RWPE1 (cell line): Measurements from ENCODE around the gene SLC26A9.

Experiments used
- CTCF ChIA-PET: fragments of 350-600 bp; sonication (Branson Sonifier 250); formaldehyde crosslinking; extraction: SDS; loops from one replicate; lab custom pipeline; 2021; lab: Yijun Ruan, JAX
- POLR2A ChIA-PET: fragments of 400-600 bp; formaldehyde crosslinking; extraction: SDS; loops from one replicate; lab custom pipeline; 2020; ENCODE audit warnings: antibody characterized with exemption; ENCODE audit not compliant: low non-redundant PET; lab: Yijun Ruan, JAX
- DNase-seq: peaks from one replicate; pipeline ENCODE4 v3.0.0; 2012; ENCODE audit warnings: low spot score
- H3K27ac ChIP-seq: fragments of 450-650 bp; 2 replicates; pipeline ENCODE4 v1.5.1; 2017
- TF ChIP-seq, protein P1 (sequence below): fragments of 450-650 bp; conservative IDR thresholded peaks from 2 replicates; pipeline ENCODE4 v1.5.1; 2017; ENCODE audit warnings: low read depth, mild to moderate bottlenecking

Gene SLC26A9

GRCh38 chr1:205976036-205976435, 32.8 kb upstream of the SLC26A9 start:
- H3K27ac ChIP-seq = peak overlapping the region; percentile 76
- no peak for DNase-seq
- TF ChIP-seq, protein P1, sequence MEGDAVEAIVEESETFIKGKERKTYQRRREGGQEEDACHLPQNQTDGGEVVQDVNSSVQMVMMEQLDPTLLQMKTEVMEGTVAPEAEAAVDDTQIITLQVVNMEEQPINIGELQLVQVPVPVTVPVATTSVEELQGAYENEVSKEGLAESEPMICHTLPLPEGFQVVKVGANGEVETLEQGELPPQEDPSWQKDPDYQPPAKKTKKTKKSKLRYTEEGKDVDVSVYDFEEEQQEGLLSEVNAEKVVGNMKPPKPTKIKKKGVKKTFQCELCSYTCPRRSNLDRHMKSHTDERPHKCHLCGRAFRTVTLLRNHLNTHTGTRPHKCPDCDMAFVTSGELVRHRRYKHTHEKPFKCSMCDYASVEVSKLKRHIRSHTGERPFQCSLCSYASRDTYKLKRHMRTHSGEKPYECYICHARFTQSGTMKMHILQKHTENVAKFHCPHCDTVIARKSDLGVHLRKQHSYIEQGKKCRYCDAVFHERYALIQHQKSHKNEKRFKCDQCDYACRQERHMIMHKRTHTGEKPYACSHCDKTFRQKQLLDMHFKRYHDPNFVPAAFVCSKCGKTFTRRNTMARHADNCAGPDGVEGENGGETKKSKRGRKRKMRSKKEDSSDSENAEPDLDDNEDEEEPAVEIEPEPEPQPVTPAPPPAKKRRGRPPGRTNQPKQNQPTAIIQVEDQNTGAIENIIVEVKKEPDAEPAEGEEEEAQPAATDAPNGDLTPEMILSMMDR = no peak
- CTCF ChIA-PET = interaction anchor here (0.7 to 12.2 kb wide), 11 partner anchors 8 to 183 kb away, joined by 3 to 406 read pairs (median 22); no protein-coding TSS in a partner anchor
- POLR2A ChIA-PET = interaction anchor here (0.8 kb wide), 1 partner anchor 57 kb away, joined by 3 read pairs; no protein-coding TSS in a partner anchor

GRCh38 chr1:205975387-205975998, 32.2 kb upstream of the SLC26A9 start:
- ChIA-PET CTCF (interaction anchor here (0.7 to 12.2 kb wide), 7 partner anchors 7 to 182 kb away, joined by 3 to 406 read pairs (median 28); no protein-coding TSS in a partner anchor), POLR2A (no interaction called here)

GRCh38 chr1:205974712-205975111, 31.5 kb upstream of the SLC26A9 start:
- TF ChIP-seq, protein P1 = no peak
- H3K27ac ChIP-seq = no peak overlapping the region
- ChIA-PET POLR2A (no interaction called here), CTCF (no interaction called here)
- no peak for DNase-seq

More at GRCh38 chr1:205975387-205975998, 32.2 kb upstream of the SLC26A9 start:
- TF ChIP-seq, protein P1 = no peak
- no peak for DNase-seq
- peak overlapping the region; percentile 76 for H3K27ac ChIP-seq

- ChIA-PET CTCF (no interaction called here), POLR2A (no interaction called here)
- TF ChIP-seq, protein P1 = no peak
- DNase-seq = no peak
- H3K27ac ChIP-seq = no peak overlapping the region; the same call in 1 of the 2 replicates
Observed at GRCh38 chr1:205973377-205974232, 30.3 kb upstream of the SLC26A9 start.

GRCh38 chr1:205972491-205973168, 29.4 kb upstream of the SLC26A9 start:
- peak overlapping the region; percentile 62 for H3K27ac ChIP-seq
- no peak for DNase-seq
- TF ChIP-seq, protein P1 = no peak

More at GRCh38 chr1:205972491-205973168, 29.4 kb upstream of the SLC26A9 start:
- POLR2A ChIA-PET = interaction anchor here (0.5 kb wide), 1 partner anchor 120 kb away, joined by 4 read pairs; no protein-coding TSS in a partner anchor
- CTCF ChIA-PET = interaction anchor here (0.6 kb wide), 2 partner anchors 34 to 135 kb away, joined by 3 to 6 read pairs; no protein-coding TSS in a partner anchor
